B cell (primary cell): ENCODE data around the gene FOXL2NB. TPM values are rescaled to one million over a fixed set of nuclear protein-coding genes. Genes with fewer than 3 reads are reported as not detected.

Source experiments
- ATAC-seq: fragments of 200-7000 bp; cut with Tn5 transposase; one replicate; pipeline ENCODE4 v1.10.0; 2021; ENCODE audit warnings: low read depth, mild to moderate bottlenecking, moderate number of reproducible peaks, moderate library complexity
- CTCF ChIA-PET: fragments of 350-600 bp; sonication (Branson Sonifier 250); formaldehyde crosslinking; loops from one replicate; lab custom pipeline; 2021; ENCODE audit warnings: antibody characterized with exemption, inconsistent platforms; lab: Charles Lee
- POLR2A ChIA-PET: fragments of 350-600 bp; sonication (Branson Sonifier 250); formaldehyde crosslinking; loops from one replicate; lab custom pipeline; 2021; ENCODE audit warnings: antibody characterized with exemption; lab: Charles Lee
- DNase-seq: peaks from one replicate; pipeline ENCODE4 v3.0.0; 2013
- H2AFZ ChIP-seq: 2 replicates; pipeline ENCODE4 v1.6.1; 2012; ENCODE audit warnings: mild to moderate bottlenecking, low read depth, low read length; ENCODE audit not compliant: insufficient read depth, poor library complexity, severe bottlenecking
- H3K27ac ChIP-seq, 2 donors: 1 replicate in 1 of 2; 2 replicates in 1 of 2; pipeline ENCODE4 v1.5.1; 2012 to 2013; ENCODE audit warnings: low read length in 2 of 2, mild to moderate bottlenecking in 2 of 2, moderate library complexity in 1 of 2
- H3K27me3 ChIP-seq, 4 experiments: fragments of 200-600 bp in 1 of 4; sonication (generic) in 1 of 4; replicated peaks in 1 of 4; 1 replicate in 2 of 4; 2 replicates in 2 of 4; pipeline versions ENCODE4 v1.6.1 to v1.7.0; 2013 to 2016; ENCODE audit warnings: low read length in 3 of 4, mild to moderate bottlenecking in 2 of 4, mixed read lengths in 1 of 4, moderate library complexity in 1 of 4; ENCODE audit not compliant: insufficient read depth in 4 of 4, control insufficient read depth in 3 of 4; ENCODE audit errors: control extremely low read depth in 1 of 4
- H3K36me3 ChIP-seq, 2 experiments: replicated peaks in 1 of 2; 1 replicate in 1 of 2; 2 replicates in 1 of 2; pipeline versions ENCODE4 v1.6.1 to v1.7.1; 2013; ENCODE audit warnings: low read length in 1 of 2; ENCODE audit not compliant: insufficient read depth in 2 of 2, control insufficient read depth in 1 of 2; ENCODE audit errors: control extremely low read depth in 1 of 2, extremely low read depth in 1 of 2
- H3K4me1 ChIP-seq, 2 donors: fragments of 200-600 bp in 1 of 2; sonication (generic) in 1 of 2; 1 replicate in 1 of 2; 2 replicates in 1 of 2; pipeline versions ENCODE4 v1.5.1 to v1.6.1; 2013 to 2017; ENCODE audit warnings: low read length in 2 of 2; ENCODE audit not compliant: control insufficient read depth in 2 of 2, insufficient read depth in 2 of 2
- H3K4me2 ChIP-seq: replicated peaks from 2 replicates; pipeline ENCODE3; 2012; ENCODE audit warnings: mild to moderate bottlenecking, low read depth, low read length; ENCODE audit not compliant: poor library complexity, severe bottlenecking
- H3K4me3 ChIP-seq, 5 experiments: fragments of 200-600 bp in 1 of 5; sonication (generic) in 1 of 5; 1 replicate in 3 of 5; 2 replicates in 2 of 5; pipeline versions ENCODE4 v1.5.1 to v1.7.0; 2011 to 2016; ENCODE audit warnings: low read length in 4 of 5, mild to moderate bottlenecking in 4 of 5, low read depth in 2 of 5, control low read depth in 1 of 5, moderate library complexity in 1 of 5; ENCODE audit not compliant: insufficient read depth in 1 of 5; ENCODE audit errors: control extremely low read depth in 1 of 5, extremely low read depth in 1 of 5
- H3K79me2 ChIP-seq: fragments of 200-600 bp; sonication (generic); one replicate; pipeline ENCODE4 v1.6.0; 2016; ENCODE audit warnings: low read length; ENCODE audit not compliant: control insufficient read depth, insufficient read depth
- H3K9ac ChIP-seq: fragments of 200-600 bp; sonication (generic); 2 replicates; pipeline ENCODE4 v1.6.1; 2017; ENCODE audit warnings: mild to moderate bottlenecking, low read length, moderate library complexity
- H3K9me3 ChIP-seq, 3 donors: one replicate each; pipeline versions ENCODE4 v1.6.1 to v1.7.1; 2013; ENCODE audit warnings: low read length in 2 of 3; ENCODE audit not compliant: control insufficient read depth in 2 of 3, insufficient read depth in 1 of 3; ENCODE audit errors: control extremely low read depth in 1 of 3
- H4K20me1 ChIP-seq: 2 replicates; pipeline ENCODE4 v1.6.0; 2012; ENCODE audit warnings: mild to moderate bottlenecking, low read length; ENCODE audit not compliant: insufficient read depth, control insufficient read depth, poor library complexity, severe bottlenecking
- H3K27ac Mint-ChIP-seq: one replicate; pipeline ENCODE4 v1.8.0; 2021; ENCODE audit warnings: mixed read lengths
- H3K27me3 Mint-ChIP-seq: one replicate; pipeline ENCODE4 v1.8.0; 2021; ENCODE audit warnings: mixed read lengths
- H3K4me1 Mint-ChIP-seq: one replicate; pipeline ENCODE4 v1.8.0; 2021; ENCODE audit warnings: mixed read lengths
- H3K4me3 Mint-ChIP-seq: one replicate; pipeline ENCODE4 v1.8.0; 2021; ENCODE audit warnings: mixed read lengths
- H3K9me3 Mint-ChIP-seq: one replicate; pipeline ENCODE4 v1.8.0; 2022; ENCODE audit warnings: mixed read lengths; ENCODE audit not compliant: insufficient read depth
- CTCF ChIP-seq: fragments of 200-600 bp; IDR thresholded peaks from one replicate; pipeline ENCODE4 v1.8.0; 2022; ENCODE audit warnings: antibody characterized with exemption, mild to moderate bottlenecking
- EZH2 ChIP-seq: IDR thresholded peaks from 2 replicates; pipeline ENCODE4 v1.6.1; 2012; ENCODE audit warnings: borderline replicate concordance, low read depth, mild to moderate bottlenecking, moderate library complexity, low read length; ENCODE audit not compliant: insufficient read depth, poor library complexity, severe bottlenecking
- WGBS: methylation state at CpG from one replicate; pipeline ENCODE4 v1.1.5; 2013; ENCODE audit warnings: missing lambda C conversion rate; ENCODE audit not compliant: insufficient coverage; 5-methylcytosine and 5-hydroxymethylcytosine counted together
- intact Hi-C: fragments of 100-400 bp; cut with micrococcal nuclease; formaldehyde crosslinking; loops from one replicate; pipeline ENCODE4 v1.10.0; 2022
- polyA plus RNA-seq: library from polyadenylated mRNA; depleted of rRNA; stranded (reverse); fragments of >200 nt; gene quantifications from 2 replicates; pipeline ENCODE4 v1.2.3, GENCODE V29; 2012
- total RNA-seq, 2 donors: library from RNA; stranded (reverse); fragments of 120-200 nt in 1 of 2; gene quantifications; 1 replicate in 1 of 2; 2 replicates in 1 of 2; pipeline versions ENCODE4 v1.2.3 to v1.2.4, GENCODE V29; 2013 to 2022

Gene FOXL2NB
- total and polyA plus RNA-seq, 2 donors (not counting 1 experiment from before 2014, with no cell fraction given) = not detected

- WGBS = 81% methylated on average over 3 of the region's 5 CpGs
- Histone ChIP-seq H3K79me2 (no peaks in the 10 kb centered on the region), H3K36me3 (no peaks in the 10 kb centered on the region), H3K27ac (no peak overlapping the region), H3K9me3 (no peaks in the 10 kb centered on the region), H4K20me1 (no peaks in the 10 kb centered on the region), H2AFZ (no peak overlapping the region), H3K4me1 (no peaks in the 10 kb centered on the region), H3K27me3 (no peaks in the 10 kb centered on the region), H3K9ac (no peak overlapping the region), H3K4me2 (no peak overlapping the region), H3K4me3 (no peak overlapping the region)
- no peak for TF ChIP-seq CTCF
- no peak for TF ChIP-seq EZH2
- ATAC-seq (no peak), DNase-seq (no peak)
- CTCF ChIA-PET = interaction anchor here (1.1 to 5.3 kb wide), 3 partner anchors 13 to 24 kb away, joined by 3 to 25 read pairs (median 5); no protein-coding TSS in a partner anchor
- H3K9me3 Mint-ChIP-seq = no peaks in the 10 kb centered on the region
- H3K4me3 Mint-ChIP-seq = no peak overlapping the region
- no peak overlapping the region for H3K27ac Mint-ChIP-seq
- H3K27me3 Mint-ChIP-seq = peaks cover 4% of the 10 kb centered on the region
- POLR2A ChIA-PET = no interaction called here
- intact Hi-C loops = no loop called here
- H3K4me1 Mint-ChIP-seq = no peaks in the 10 kb centered on the region
These were observed 47.5 kb upstream of the FOXL2NB start for GRCh38 chr3:138899351-138899991.

DNA sequence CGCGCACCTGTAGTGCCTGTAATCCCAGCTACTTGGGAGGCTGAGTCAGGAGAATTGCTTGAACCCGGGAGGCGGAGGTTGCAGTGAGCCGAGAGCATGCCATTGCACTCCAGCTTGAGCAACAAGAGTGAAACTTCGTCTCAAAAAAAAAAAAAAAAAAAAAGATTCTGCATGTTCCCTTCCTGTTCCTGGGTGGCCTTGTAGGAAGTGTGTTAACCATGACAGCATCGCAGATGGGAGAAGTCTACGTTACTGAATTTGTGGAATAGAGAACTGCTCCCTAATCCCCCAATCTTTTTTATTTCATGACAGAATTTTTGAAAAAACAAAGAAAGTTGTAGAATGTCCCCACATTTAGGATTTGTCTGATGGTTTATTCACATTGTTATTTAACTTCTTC is 45.5 kb upstream of the FOXL2NB start:
- no peaks in the 10 kb centered on the region for H3K27me3 ChIP-seq
- no peak overlapping the region for H3K9ac ChIP-seq
- no peak overlapping the region for H3K4me2 ChIP-seq
- Mint-ChIP-seq H3K9me3 (no peaks in the 10 kb centered on the region), H3K4me1 (no peaks in the 10 kb centered on the region), H3K27ac (no peak overlapping the region), H3K4me3 (no peak overlapping the region), H3K27me3 (peaks cover 4% of the 10 kb centered on the region)
- no peak overlapping the region for H2AFZ ChIP-seq
- TF ChIP-seq EZH2 = no peak
- TF ChIP-seq CTCF = no peak
- no peaks in the 10 kb centered on the region for H3K79me2 ChIP-seq
- H4K20me1 ChIP-seq = no peaks in the 10 kb centered on the region
- ATAC-seq = no peak
- H3K9me3 ChIP-seq = no peaks in the 10 kb centered on the region
- CTCF ChIA-PET = interaction anchor here (5.3 kb wide), 1 partner anchor 14 kb away, joined by 25 read pairs; no protein-coding TSS in a partner anchor
- WGBS = 92% methylated on average over 3 of the region's 8 CpGs
- no peak overlapping the region for H3K27ac ChIP-seq
- no peaks in the 10 kb centered on the region for H3K4me1 ChIP-seq
- DNase-seq = no peak
- H3K36me3 ChIP-seq = no peaks in the 10 kb centered on the region
- POLR2A ChIA-PET = no interaction called here
- intact Hi-C loops = no loop called here
- H3K4me3 ChIP-seq = no peak overlapping the region
